GM19463 (cell line): Measurements from ENCODE around the gene TP53TG5.

Source experiments
- ATAC-seq: cut with Tn5 transposase; IDR thresholded peaks from one replicate; pipeline ENCODE4 v1.9.1; 2021; ENCODE audit warnings: mild to moderate bottlenecking, moderate library complexity; ENCODE audit not compliant: unreplicated experiment

Gene TP53TG5

GRCh38 chr20:45378191-45378590, at the start of gene TP53TG5:
Gene TP53TG5, minus strand, starts transcription at chr20:45378325. Its CDS starts 89 bp downstream, at chr20:45378236.
- ATAC-seq, result no peak

- no peak for ATAC-seq
Measured at GRCh38 chr20:45427236-45428149, 49.4 kb upstream of the TP53TG5 start.

- ATAC-seq, result no peak
Measured at GRCh38 chr20:45426320-45427016, 48.3 kb upstream of the TP53TG5 start.

- ATAC-seq, result no peak
Measured at GRCh38 chr20:45425561-45425960, 47.4 kb upstream of the TP53TG5 start.

- ATAC-seq, result no peak
Measured at GRCh38 chr20:45423700-45424099, 45.6 kb upstream of the TP53TG5 start.

GRCh38 chr20:45420125-45420524, 42.0 kb upstream of the TP53TG5 start:
- ATAC-seq, result no peak

- peak; percentile 74 for ATAC-seq
Measured at GRCh38 chr20:45419188-45420091, 41.3 kb upstream of the TP53TG5 start.

GRCh38 chr20:45416917-45417316, 38.8 kb upstream of the TP53TG5 start:
- ATAC-seq, result no peak

GRCh38 chr20:45415822-45416637, 37.9 kb upstream of the TP53TG5 start, which contains the start of gene PIGT:
Gene PIGT, plus strand, starts transcription at chr20:45416141. Its CDS starts 16 bp downstream, at chr20:45416157.
- ATAC-seq, result peak; percentile 70

GRCh38 chr20:45413479-45413878, 35.4 kb upstream of the TP53TG5 start:
- no peak for ATAC-seq

GRCh38 chr20:45412653-45413052, 34.5 kb upstream of the TP53TG5 start:
- no peak for ATAC-seq

- no peak for ATAC-seq
Measured at GRCh38 chr20:45410887-45411286, 32.8 kb upstream of the TP53TG5 start.

GRCh38 chr20:45409521-45410272, 31.6 kb upstream of the TP53TG5 start:
- no peak for ATAC-seq

GRCh38 chr20:45408646-45409213, 30.6 kb upstream of the TP53TG5 start:
- ATAC-seq, result no peak

- ATAC-seq, result no peak
Measured at GRCh38 chr20:45407783-45408645, 29.9 kb upstream of the TP53TG5 start, which contains the start of gene DBNDD2. Gene DBNDD2, plus strand, starts transcription at chr20:45408289. Its CDS starts 179 bp downstream, at chr20:45408468.

GRCh38 chr20:45407067-45407745, 29.1 kb upstream of the TP53TG5 start:
- no peak for ATAC-seq
